COR-L47 (cell line): ENCODE data around the gene MSI2.
"Not testable (repeated sequence)": the region's sequence is repeated elsewhere in the genome, so short reads cannot be mapped to it uniquely, and the experiment has no call there.

Experiments
- DNase-seq: peaks from one replicate; lab custom pipeline; 2025; lab: John Stamatoyannopoulos, UW

The MSI2 gene

DNA sequence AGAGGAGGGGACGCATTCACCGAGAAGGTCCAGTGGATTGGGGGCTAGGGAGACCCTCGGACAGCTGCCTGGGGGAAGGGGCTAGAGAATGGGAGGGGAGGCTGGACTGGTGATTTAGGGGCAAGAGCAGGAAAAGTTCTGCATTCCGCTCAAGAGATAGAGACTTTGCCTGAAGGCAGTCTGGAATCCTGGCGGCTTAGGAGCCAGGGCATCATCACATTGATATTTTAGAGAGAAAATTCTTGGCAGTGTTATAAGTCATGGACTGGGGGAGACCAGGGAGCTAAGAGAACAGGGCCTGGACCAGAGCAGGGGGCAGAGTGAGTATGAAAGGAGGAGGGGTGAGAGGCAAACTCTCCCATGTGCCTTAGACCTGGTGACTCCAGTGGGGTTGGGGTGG, 35.8 kb downstream of the MSI2 start:
- no peak for DNase-seq

DNA sequence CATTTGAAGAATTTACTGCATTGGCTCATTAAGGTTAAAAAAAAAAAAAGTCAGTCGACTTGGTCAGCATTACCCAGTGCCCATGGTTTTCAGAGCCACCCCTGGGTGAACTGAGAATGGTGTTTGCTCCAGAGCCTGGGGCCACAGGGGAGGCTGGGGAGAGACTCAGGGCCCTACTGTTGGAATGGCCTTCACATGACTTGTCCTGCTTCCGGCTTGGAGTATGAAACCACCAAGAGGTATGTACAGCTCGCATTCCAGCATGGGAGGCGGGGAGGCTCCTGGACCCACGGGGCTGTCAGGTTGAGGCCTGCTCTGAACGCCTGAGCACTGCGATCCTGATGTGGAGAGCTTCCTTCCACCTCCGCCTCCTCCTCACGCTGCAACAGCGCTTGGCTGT, 36.8 kb downstream of the MSI2 start:
- DNase-seq: no peak

DNA sequence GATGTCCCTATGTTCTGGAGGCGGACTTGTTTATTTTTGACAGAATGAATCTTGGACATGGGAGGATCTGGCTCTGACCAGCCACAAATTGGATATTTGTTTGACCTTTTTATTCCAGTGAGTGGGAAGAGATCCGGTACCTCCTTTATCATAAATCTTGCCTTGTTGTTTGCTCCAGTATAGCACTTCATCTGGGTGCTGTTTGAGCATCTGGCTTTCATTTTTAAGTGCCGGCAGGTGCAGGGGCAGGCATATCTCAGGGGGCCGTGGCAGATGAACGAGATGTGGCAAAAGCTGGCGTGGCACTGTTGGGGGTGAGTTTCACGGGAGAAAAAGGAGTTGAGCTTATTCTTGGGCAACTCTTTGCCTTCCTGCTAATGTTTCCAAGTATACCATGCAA, 37.8 kb downstream of the MSI2 start:
- DNase-seq: peak; percentile 56

DNA sequence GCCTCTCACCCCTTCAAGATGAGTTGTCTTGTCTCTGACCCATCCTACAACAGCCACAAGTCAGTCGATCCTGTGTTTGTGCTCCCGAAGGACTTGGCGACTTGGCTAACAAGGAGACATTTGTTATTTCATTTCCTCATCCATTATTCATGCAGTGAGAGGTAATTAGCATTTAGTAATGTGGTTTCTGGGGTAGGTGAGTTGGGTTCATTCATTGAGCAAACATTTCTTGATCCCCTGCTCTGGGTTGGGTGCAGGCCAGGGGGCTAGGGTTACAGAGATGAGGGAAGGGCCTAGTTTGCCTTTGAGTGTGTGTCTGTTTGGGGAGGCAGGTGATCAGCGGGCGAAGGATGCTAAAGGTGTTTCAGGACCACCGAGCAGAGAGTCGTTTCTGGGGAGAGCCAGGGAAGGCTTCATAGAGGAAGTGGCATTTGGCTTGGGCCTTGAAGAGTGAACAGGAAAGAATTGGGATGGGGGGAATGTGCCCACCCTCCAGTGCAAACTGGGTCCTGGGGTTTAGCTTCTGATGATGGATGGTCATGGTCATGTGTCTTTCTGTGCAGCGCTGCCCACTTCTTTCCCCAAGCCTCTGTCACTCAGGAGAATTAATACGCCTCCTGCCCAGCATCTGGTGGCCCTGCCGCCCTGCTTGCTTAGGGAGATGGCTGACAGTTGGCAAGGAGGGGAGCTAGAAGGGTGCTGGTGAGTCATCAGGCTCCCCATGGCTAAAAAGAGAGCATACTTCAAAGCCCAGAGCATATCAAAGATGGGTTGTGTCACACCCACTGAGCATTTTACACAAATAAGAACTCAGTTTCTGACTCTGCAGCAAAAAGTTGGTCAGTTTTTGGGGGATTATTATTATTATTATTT, 38.5 kb downstream of the MSI2 start:
- peak; percentile 83 for DNase-seq

DNA sequence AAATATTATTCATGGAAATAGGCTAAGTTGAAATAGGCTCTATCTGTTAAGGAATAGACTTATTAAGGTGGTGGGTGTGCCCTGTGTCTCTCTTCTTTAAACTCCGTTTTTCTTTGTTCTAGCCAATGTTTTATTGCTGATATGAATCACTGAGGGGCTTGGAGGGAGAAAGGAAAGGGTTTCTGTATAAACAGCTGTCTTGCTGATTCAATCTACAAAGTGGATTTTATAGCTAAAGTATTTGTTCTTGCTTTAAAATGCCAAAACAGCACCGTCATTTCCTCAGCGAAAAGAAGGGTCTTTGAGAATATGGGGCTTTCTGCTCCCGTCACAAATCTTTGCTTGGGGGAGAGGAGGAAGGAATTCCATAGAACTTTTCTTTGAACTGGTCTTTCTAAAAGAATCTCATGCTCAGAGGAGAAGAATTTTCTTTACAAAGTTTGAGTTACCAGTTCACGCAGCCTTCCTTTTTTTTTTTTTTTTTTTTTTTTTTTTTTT, 39.3 kb downstream of the MSI2 start:
- no peak for DNase-seq

DNA sequence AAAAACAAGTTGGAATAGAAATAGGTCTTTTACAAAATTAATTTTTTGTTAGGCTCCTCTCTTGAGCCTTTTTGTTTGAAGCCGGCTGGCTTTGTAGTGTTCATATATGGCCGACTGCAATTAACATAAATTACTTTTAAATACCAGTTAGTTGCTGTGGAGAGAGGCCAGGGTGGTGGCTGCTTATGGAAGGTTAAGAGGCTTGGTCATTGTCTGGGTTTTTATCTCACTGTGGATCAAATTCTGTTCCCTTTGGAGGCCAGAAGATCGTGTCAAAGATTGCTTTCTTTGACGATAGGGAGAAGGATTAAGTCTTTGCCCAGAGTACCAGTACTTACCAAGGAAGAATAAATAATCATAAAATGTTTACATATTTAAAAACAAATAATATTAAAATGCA, 39.9 kb downstream of the MSI2 start:
- peak; percentile 72 for DNase-seq

DNA sequence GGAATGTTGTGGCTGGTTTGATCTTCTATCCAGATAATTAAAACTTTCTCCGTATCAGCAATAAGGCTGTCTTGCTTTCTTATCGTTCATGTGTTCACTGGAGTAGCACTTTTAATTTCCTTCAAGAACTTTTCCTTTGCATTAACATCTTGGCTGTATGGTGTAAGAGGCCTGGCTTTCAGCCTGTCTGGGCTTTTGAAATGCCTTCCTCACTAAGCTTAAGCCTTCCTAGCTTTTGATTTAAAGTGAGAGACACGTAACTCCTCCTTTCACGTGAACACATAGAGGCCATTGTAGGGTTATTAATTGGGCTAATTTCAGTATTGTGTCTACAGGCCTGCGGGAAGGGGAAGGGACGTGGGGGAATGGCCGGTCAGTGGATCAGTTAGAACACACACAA, 42.9 kb downstream of the MSI2 start:
- DNase-seq: no peak

DNA sequence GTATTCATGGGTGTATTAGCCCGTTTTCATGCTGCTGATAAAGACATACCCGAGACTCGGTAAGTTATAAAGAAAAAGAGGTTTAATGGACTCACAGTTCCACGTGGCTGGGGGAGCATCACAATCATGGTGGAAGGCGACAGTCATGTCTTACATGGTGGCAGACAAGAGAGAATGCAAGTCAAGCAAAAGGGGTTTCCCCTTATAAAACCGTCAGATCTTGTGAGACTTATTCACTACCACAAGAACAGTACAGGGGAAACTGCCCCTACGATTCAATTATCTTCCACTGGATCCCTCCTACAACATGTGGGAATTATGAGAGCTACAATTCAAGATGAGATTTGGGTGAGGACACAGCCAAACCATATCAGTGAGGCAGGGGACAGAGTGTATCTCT, 44.3 kb downstream of the MSI2 start:
- not testable (repeated sequence) for DNase-seq

DNA sequence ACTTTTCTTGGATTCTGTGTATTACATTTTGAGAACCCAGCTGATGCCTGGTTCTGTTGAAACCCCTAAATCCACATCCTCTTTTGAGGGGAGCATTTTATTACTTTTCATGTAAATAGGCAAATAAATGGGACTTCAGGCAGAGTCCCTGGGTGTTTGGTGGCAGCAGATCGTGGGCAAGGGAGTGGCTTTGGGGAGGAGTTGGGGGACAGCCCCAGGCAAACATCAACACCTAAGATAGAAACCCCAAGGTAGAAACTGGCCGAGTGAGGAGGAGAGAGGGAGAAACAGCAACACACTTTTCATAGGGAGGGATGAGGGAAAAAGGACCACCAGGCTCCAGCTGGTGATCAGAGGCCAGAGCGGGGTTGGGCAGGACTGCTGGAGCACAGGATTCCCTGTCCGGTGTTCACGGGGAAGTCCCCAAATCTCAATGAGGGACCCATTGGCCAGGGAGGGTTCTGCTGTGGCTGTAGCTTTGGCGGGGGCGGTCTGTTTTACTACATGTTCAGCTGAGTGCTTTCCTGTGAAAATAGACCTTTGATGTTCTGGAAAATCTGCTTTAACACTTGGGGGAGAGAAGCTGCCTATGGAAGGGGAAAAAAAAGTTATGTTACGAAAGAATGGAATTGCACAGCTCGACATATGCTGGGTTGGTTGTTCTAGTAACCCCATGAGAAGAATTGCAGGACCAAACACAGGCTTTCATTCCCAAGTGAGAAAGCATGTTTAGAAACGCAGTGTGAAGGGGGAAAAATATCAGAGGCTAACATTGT, 46.6 kb downstream of the MSI2 start:
- DNase-seq: no peak

DNA sequence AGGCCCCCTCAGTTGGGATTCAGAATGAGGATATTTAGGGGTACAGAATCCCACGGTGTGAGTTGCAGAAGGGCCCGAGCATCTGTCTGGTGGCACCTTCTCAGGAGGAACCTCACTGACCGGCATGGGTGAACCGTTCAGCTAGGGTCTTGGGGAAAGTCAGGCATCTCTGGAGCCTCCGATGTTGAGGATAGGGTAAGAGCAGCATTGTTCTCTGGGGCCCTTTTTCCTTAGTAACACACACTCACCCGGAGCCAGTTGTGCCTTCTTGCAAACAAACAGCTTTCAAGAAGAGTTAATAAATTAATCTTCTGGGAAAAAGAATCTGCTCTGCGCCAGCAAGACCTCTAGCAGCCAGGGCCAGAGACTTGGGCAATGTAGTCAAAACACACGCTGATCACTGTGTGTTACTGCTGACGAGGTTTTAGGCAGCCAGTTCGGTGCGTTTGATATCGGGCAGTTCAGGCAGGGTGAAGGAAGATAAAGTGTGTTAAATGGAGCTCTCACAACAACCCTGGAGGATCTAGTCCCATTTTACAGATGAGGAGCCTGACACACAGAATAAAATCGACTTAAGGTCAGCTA, 48.9 kb downstream of the MSI2 start:
- no peak for DNase-seq

DNA sequence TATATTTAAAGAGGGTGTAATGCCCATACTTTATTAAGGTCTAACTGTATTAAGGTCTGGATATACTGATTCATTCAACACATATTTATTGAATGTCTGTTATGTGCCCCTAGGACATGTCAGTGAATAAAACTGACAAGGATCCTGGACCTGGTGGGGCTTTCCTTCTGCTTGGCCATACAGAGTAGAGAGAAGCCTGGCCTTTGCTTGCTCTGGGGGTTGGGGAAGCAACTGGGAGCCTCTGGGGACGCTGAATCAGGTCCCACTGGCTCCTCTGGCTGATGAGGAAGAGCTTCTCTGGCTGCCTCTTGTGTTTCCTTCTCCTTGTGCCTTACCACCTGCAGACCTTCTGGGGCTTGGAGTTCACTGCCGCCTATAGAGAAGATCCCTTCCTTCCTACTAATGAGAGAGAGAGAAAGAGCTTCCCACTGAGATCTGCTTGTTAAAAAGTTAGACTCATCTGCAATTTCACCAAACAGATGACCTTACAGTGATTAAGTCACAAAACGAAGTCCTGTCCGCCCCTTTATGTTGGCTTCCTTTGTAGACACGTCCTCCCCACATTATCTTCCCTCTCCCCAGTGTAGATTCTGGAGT, 49.7 kb downstream of the MSI2 start:
- no peak for DNase-seq

DNA sequence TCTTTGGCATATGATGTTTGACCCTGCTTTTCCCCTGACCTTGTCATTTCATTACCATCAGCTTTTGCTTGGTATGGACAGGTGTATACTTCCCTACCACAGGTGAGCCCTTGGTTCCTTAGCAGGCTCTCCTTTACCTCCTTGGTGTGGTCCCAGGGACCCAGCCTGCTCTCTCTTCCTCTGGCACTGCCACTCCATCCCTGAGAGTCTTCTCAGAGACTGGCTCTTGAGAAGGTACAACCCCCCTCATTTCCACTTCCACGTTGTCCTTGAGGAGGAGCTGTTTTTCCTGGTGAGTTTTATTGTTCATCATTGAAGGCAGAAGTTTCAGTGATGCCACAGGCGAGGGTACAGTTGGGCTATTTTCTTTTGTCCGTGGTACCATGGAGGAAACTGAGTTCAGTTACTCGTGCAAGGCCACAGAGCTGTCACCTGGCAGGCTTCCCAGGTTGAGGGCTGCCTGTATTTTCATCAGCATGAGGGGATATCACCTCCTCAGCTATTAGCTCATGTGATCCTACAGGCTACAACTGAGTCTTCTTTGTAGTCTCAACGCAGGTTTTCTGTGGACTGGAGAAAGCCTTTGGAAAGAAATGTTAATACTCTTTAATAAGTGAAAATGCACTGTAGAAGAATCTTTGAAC, 52.3 kb downstream of the MSI2 start:
- no peak for DNase-seq

DNA sequence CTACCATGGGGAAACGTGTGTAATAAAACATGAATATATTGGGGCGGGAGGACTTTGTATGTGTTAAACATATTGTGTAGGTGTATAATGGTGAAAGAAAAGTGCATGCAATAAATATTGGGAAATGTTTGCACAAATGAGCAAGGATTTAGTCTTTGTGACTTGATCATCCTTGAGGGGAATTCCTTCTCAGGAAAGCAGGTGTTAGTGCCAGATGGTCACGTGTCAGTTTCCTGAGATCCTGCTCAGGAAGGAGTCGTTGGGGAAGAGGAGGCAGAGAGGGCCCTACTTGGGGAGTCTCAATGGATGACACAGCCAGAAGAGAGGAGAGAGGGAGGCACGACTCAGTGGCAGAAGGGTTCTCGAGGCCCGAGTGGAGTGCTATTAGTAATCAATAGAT, 53.2 kb downstream of the MSI2 start:
- DNase-seq: no peak

DNA sequence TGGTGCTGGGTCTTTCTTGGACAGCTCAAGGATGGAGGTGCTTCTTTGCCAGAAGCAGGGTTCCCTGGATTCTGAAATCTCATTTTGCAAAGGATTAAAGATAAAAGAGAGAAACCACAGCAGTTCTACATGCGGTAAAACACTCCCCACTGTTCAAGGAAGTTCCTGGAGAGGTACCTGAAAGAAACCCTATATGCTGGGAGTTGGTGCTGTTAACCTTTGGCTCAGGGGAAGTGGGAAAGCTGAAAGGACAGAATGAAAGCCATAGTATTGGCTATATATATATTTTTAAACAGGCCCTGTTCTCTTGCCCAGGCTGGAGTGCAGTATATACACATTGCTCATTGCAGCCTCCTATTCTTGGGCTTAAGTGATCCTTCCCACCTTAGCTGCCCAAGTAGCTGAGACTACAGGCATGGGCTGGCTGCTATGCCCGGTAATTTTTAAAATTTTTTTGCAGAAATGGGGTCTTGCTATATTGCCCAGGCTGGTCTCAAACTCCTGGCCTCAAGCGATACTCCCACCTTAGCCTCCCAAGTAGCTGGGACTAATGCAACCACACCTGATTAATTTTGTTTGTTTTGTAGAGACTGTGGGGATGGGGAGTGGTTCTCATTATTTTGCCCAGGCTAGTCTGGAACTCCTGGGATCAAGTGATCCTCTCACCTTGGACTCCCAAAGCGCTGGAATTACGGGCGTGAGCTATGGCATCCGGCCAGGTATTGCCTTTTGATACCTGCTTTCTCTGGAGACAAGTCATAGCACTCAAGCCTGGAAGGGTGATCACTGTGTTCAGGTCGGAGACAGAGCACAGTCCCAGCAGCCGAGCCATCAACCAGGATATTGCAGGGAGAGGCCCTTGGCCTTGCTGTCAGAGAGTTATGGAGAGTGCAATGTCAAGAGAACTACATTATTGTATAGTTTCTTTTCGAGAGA, 55.2 kb downstream of the MSI2 start:
- peak; percentile 41 for DNase-seq

DNA sequence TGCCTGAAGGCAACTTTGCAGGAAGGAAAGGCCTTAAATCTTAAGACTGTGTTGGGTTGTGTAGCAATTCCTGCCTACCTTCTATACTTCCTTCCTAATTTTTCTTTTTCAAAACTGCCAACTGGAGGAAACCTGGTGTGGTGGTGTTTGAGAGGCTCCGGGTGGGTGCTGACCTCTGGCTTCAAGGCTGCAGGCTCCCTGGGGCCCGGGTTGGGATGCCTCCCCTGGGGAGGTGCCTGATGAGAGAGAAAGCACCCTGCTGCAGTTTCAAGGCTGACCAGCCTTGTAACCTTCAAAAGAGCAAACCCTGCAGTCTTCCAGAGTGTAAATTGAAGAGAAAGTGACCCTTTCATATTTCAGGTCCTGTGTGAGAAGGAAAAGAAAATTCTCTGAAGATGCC, 55.9 kb downstream of the MSI2 start:
- DNase-seq: no peak

DNA sequence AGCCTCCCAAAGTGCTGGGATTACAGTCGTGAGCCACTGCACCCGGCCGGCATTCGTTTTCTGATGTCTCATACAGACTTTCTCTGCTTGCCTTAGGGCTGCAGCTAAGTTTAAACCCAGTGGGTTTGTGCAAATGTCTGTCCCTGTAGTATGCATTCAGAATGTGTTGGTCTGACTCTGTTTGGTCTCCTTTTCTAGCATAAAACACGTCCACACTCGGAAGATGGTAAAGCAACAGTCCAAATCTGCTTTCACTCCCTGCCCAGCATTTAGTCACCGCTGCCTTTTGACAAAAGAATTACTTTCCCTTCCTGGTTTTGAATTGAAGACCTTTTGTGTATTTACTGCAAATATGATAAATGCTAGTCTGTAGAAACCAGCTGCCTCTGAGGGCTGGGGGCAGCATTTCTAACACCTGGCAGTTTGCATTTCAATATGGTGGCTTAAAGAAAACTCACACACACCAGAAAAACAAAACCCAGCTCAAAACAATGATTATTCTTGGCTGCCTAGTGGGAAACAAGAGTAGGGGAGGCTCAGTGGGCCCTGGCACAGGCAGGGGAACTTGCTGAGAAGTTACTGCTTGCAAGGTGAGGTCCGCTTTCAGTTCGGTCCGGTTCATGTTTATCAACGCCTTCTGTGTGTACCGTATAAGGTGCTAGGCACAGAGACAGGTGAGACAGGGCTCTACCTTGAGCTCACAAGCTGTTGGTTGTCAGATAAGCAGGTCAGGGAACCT, 56.9 kb downstream of the MSI2 start:
- DNase-seq: peak; percentile 73

DNA sequence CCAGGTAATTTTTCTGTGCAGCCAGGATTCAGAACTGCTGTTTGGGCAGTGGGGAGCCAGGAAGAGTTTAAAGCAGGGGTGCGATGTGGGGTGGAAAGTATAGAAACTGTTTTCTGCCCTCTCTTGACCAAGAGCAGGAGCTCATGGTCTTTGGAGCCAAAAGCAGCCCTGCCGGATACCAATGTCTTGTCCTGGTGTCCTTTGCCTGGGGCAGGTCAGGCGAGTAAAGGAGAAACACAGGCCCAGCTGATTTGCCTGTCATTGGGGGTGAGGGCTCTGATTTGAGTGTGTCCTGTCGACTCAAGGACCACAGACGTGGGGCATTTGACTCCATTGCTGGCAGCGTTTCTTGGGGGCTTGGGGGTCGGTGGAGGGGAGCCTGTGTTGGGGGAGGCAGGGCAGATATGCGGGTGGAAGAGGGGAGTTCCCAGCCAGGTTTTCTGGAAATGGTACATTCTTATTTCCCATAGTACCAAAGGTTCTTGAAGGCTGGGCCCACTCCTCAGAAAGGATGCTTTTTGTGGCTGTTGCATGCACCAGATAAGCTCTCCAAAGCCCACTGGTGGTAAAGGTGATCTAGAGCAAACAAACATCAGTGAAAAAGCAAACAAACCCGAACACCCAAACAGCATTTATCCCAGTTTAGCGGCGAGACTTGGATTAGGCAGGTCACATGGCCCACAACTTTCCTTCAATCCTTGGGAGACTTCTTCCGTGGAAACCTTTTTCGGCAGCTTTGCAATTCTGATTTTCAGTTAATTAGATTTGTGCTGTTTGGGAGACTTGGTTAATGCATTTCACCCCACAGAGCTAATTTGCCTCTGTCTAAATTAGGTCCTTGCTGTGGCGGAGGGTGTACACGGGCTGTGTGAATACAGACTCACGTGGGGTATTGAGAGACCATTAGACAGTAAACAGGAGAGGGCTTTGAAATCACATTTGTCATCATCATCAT, 59.0 kb downstream of the MSI2 start:
- peak; percentile 16 for DNase-seq

DNA sequence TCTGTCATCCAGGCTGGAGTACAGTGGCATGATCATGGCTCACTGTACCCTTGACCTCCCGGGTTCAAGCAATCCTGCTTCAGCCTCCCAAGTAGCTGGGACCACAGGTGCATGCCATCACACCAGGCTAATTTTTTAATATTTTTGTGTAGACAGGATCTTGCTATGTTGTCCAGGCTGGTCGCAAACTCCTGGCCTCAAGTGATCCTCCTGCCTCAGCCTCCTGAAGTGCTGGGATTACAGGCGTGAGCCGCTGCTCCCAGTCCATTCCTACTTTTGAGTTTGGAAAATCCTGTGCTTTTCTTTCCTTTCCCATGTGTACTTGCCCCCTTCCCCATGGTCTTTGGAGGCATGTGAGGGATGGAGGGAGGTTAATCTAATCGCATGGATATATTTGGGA, 60.0 kb downstream of the MSI2 start:
- no peak for DNase-seq

DNA sequence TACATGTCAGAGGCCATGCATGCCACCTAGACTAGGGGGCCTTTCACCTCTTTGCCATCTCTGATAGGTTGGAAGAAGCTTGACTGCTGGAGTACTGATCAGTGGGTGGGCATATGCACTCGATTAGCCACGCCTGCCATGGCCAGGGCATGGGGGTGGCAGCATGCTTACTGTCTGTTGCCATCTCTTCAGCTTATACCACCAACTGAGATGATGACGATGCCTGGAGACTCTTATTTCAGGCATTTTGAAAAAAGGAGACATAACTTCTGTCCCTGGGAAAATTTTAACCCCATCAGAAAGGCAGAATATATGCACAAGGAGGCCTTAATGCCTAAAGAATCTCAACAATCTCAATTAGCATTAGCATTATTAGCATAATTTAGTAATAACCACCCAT, 60.8 kb downstream of the MSI2 start:
- peak; percentile 13 for DNase-seq
